GM12891 (cell line): ENCODE data around the gene BCAR3.

ENCODE experiments used
- POLR2A ChIP-seq: IDR thresholded peaks from 2 replicates; pipeline ENCODE4 v1.6.1; 2011; ENCODE audit warnings: low read depth, low read length, control low read depth
- POLR2AphosphoS5 ChIP-seq: IDR thresholded peaks from 2 replicates; pipeline ENCODE4 v1.6.1; 2011; ENCODE audit warnings: low read depth, low read length, control low read depth
- POU2F2 ChIP-seq: IDR thresholded peaks from 2 replicates; pipeline ENCODE4 v1.6.1; 2011; ENCODE audit warnings: low read depth, mild to moderate bottlenecking, control low read depth, low read length, moderate library complexity
- TAF1 ChIP-seq: IDR thresholded peaks from 2 replicates; pipeline ENCODE4 v1.6.1; 2011; ENCODE audit warnings: low read depth, low read length, control low read depth

- no peak for TF ChIP-seq POLR2A
- no peak for TF ChIP-seq TAF1
- no peak for TF ChIP-seq POLR2AphosphoS5
- no peak for TF ChIP-seq POU2F2
Measured at GRCh38 chr1:93619507-93620171, 62.0 kb downstream of the BCAR3 start.
